Liver (tissue), 9 donors: ENCODE measurements around the gene DPP6. TPM values are rescaled to one million over a fixed set of nuclear protein-coding genes. Genes with fewer than 3 reads are reported as not detected.

Source experiments
- DNase-seq: peaks from one replicate; pipeline ENCODE4 v3.0.0-alpha.2; 2017; ENCODE audit warnings: low spot score
- H3K27ac ChIP-seq, 2 donors: one replicate each; pipeline ENCODE4 v1.7.0; 2013; ENCODE audit warnings: inconsistent platforms in 2 of 2, low read length in 2 of 2, control low read depth in 1 of 2, low read depth in 1 of 2, mild to moderate bottlenecking in 1 of 2
- H3K27me3 ChIP-seq, 4 donors: one replicate each; pipeline versions ENCODE4 v1.6.1 to v1.7.0; 2013; ENCODE audit warnings: low read length in 3 of 4, inconsistent platforms in 1 of 4, mild to moderate bottlenecking in 1 of 4, moderate library complexity in 1 of 4; ENCODE audit not compliant: control insufficient read depth in 4 of 4, insufficient read depth in 4 of 4
- H3K36me3 ChIP-seq, 4 donors: one replicate each; pipeline versions ENCODE4 v1.6.1 to v1.7.0; 2013; ENCODE audit warnings: low read length in 3 of 4, mild to moderate bottlenecking in 3 of 4, low read depth in 1 of 4, moderate library complexity in 1 of 4; ENCODE audit not compliant: control insufficient read depth in 4 of 4, insufficient read depth in 3 of 4
- H3K4me1 ChIP-seq, 4 donors: one replicate each; pipeline versions ENCODE4 v1.6.1 to v1.7.0; 2013; ENCODE audit warnings: low read length in 3 of 4, mild to moderate bottlenecking in 3 of 4, moderate library complexity in 1 of 4; ENCODE audit not compliant: control insufficient read depth in 4 of 4, insufficient read depth in 4 of 4
- H3K4me3 ChIP-seq, 3 donors: one replicate each; pipeline versions ENCODE4 v1.6.1 to v1.7.0; 2013; ENCODE audit warnings: low read length in 3 of 3, control low read depth in 1 of 3, low read depth in 1 of 3, mild to moderate bottlenecking in 1 of 3
- H3K9ac ChIP-seq, 2 donors: one replicate each; pipeline ENCODE4 v1.7.0; 2013; ENCODE audit warnings: low read length in 2 of 2, mild to moderate bottlenecking in 2 of 2, moderate library complexity in 2 of 2, control low read depth in 1 of 2, low read depth in 1 of 2
- H3K9me3 ChIP-seq, 4 donors: one replicate each; pipeline versions ENCODE4 v1.6.1 to v1.7.0; 2013; ENCODE audit warnings: low read length in 3 of 4; ENCODE audit not compliant: control insufficient read depth in 4 of 4
- ATF3 ChIP-seq: IDR thresholded peaks from 2 replicates; pipeline ENCODE4 v1.6.1; 2016; ENCODE audit warnings: antibody characterized with exemption
- CTCF ChIP-seq: fragments of 150-350 bp; IDR thresholded peaks from 2 replicates; pipeline ENCODE4 v1.5.1; 2017; ENCODE audit warnings: improper control_type of control experiment, low read depth, low read length; ENCODE audit not compliant: missing input control
- EGR1 ChIP-seq, 2 donors: IDR thresholded peaks; 2 replicates each; pipeline ENCODE4 v1.6.1; 2016 to 2018; ENCODE audit warnings: antibody characterized with exemption in 2 of 2, low read depth in 2 of 2
- FOXA1 ChIP-seq: IDR thresholded peaks from 2 replicates; pipeline ENCODE4 v1.6.1; 2016; ENCODE audit warnings: antibody characterized with exemption
- FOXA2 ChIP-seq: IDR thresholded peaks from 2 replicates; pipeline ENCODE4 v1.6.1; 2016; ENCODE audit warnings: antibody characterized with exemption
- GABPA ChIP-seq, 2 donors: IDR thresholded peaks in 1 of 2; conservative IDR thresholded peaks in 1 of 2; 2 replicates each; pipeline ENCODE4 v1.6.1; 2016; ENCODE audit warnings: antibody characterized with exemption in 2 of 2, mild to moderate bottlenecking in 1 of 2, moderate library complexity in 1 of 2
- HNF4A ChIP-seq, 2 donors: conservative IDR thresholded peaks; 2 replicates each; pipeline ENCODE4 v1.6.1; 2016; ENCODE audit warnings: antibody characterized with exemption in 2 of 2, mild to moderate bottlenecking in 2 of 2
- HNF4G ChIP-seq: IDR thresholded peaks from 2 replicates; pipeline ENCODE4 v1.6.1; 2016; ENCODE audit warnings: antibody characterized with exemption
- JUND ChIP-seq, 2 donors: IDR thresholded peaks; 2 replicates each; pipeline ENCODE4 v1.6.1; 2016; ENCODE audit warnings: antibody characterized with exemption in 2 of 2
- MAX ChIP-seq: IDR thresholded peaks from 2 replicates; pipeline ENCODE4 v1.6.1; 2016; ENCODE audit warnings: antibody characterized with exemption
- NR2F2 ChIP-seq: IDR thresholded peaks from 2 replicates; pipeline ENCODE4 v1.6.1; 2016; ENCODE audit warnings: antibody characterized with exemption
- RAD21 ChIP-seq, 2 donors: IDR thresholded peaks; 2 replicates each; pipeline ENCODE4 v1.6.1; 2016; ENCODE audit warnings: antibody characterized with exemption in 2 of 2, mild to moderate bottlenecking in 2 of 2
- REST ChIP-seq: IDR thresholded peaks from 2 replicates; pipeline ENCODE4 v1.6.1; 2016; ENCODE audit warnings: antibody characterized with exemption, mild to moderate bottlenecking
- RXRA ChIP-seq, 2 donors: IDR thresholded peaks; 2 replicates each; pipeline ENCODE4 v1.6.1; 2017 to 2018; ENCODE audit warnings: antibody characterized with exemption in 2 of 2, mild to moderate bottlenecking in 1 of 2
- SP1 ChIP-seq: IDR thresholded peaks from 2 replicates; pipeline ENCODE4 v1.6.1; 2018; ENCODE audit warnings: antibody characterized with exemption, mild to moderate bottlenecking
- TAF1 ChIP-seq: conservative IDR thresholded peaks from 2 replicates; pipeline ENCODE4 v1.6.1; 2016; ENCODE audit warnings: antibody characterized with exemption, mild to moderate bottlenecking
- YY1 ChIP-seq: IDR thresholded peaks from 2 replicates; pipeline ENCODE4 v1.6.1; 2016; ENCODE audit warnings: antibody characterized with exemption, mild to moderate bottlenecking
- ZBTB33 ChIP-seq: IDR thresholded peaks from 2 replicates; pipeline ENCODE4 v1.6.1; 2016; ENCODE audit warnings: antibody characterized with exemption
- WGBS: extraction: QIAGEN DNeasy Blood & Tissue Kit; methylation state at CpG from one replicate; pipeline ENCODE4 v1.1.7; 2013; 5-methylcytosine and 5-hydroxymethylcytosine counted together
- polyA plus RNA-seq, 2 donors: library from polyadenylated mRNA; stranded (reverse) in 1 of 2; unstranded in 1 of 2; fragments of 200-250 nt in 1 of 2; fragments of >200 nt in 1 of 2; fragmentation: Nextera tagmentation in 1 of 2; extraction: Ambion mirVana in 1 of 2; gene quantifications; one replicate each; pipeline versions ENCODE4 v1.2.1 to v1.2.3, GENCODE V29; 2013 to 2015
- total RNA-seq, 2 donors: library from RNA; depleted of rRNA; stranded (reverse); fragments of >200 nt; gene quantifications; one replicate each; pipeline ENCODE4 v1.2.3, GENCODE V29; 2014
- donor health status: healthy.
- donor health status: healthy.
- donor health status: healthy.
- donor health status: healthy.
- donor health status: healthy.

Gene DPP6
- total and polyA plus RNA-seq, 4 donors: 0.01 TPM; not detected in 3

- Histone ChIP-seq H3K4me1 (no peaks in the 10 kb centered on the region), H3K27ac (no peak overlapping the region), H3K9me3 (no peaks in the 10 kb centered on the region), H3K36me3 (no peaks in the 10 kb centered on the region), H3K9ac (no peak overlapping the region), H3K27me3 (no peaks in the 10 kb centered on the region), H3K4me3 (no peak overlapping the region)
- DNase-seq: no peak
- WGBS: 73% methylated on average over 3 of the region's 3 CpGs
- TF ChIP-seq FOXA1: no peak
- no peak for TF ChIP-seq HNF4A (conservative IDR thresholded peaks at IDR 0.05)
- TF ChIP-seq JUND (IDR thresholded peaks at IDR 0.05): no peak
- TF ChIP-seq MAX: no peak
Observed at GRCh38 chr7:154644366-154644765, 592.2 kb downstream of the DPP6 start.

GRCh38 chr7:154646126-154647013 lies 594.2 kb downstream of the DPP6 start:
- TF ChIP-seq NR2F2 (no peak), FOXA2 (no peak), EGR1 (IDR thresholded peaks at IDR 0.05; ENCODE audit: low read depth in 2 of 2) (no peak), HNF4A (conservative IDR thresholded peaks at IDR 0.05) (no peak), JUND (IDR thresholded peaks at IDR 0.05) (no peak), MAX (no peak), RAD21 (IDR thresholded peaks at IDR 0.05) (no peak), HNF4G (no peak), REST (no peak), GABPA (IDR thresholded peaks at IDR 0.05 in 1 of 2, conservative IDR thresholded peaks at IDR 0.05 in 1 of 2) (no peak), ZBTB33 (no peak), CTCF (no peak), SP1 (no peak), ATF3 (no peak), FOXA1 (no peak), TAF1 (no peak), RXRA (IDR thresholded peaks at IDR 0.05) (no peak), YY1 (no peak)
- Histone ChIP-seq H3K4me3 (no peak overlapping the region), H3K4me1 (no peaks in the 10 kb centered on the region), H3K36me3 (no peaks in the 10 kb centered on the region), H3K27me3 (no peaks in the 10 kb centered on the region), H3K27ac (no peak overlapping the region), H3K9ac (no peak overlapping the region), H3K9me3 (no peaks in the 10 kb centered on the region)
- 83% methylated on average over 11 of the region's 11 CpGs for WGBS
- no peak for DNase-seq
